B cell (primary cell): ENCODE measurements around the gene TAF5L. TPM values are rescaled to one million over a fixed set of nuclear protein-coding genes. Genes with fewer than 3 reads are reported as not detected.

Experiments
- ATAC-seq: fragments of 200-7000 bp; cut with Tn5 transposase; one replicate; pipeline ENCODE4 v1.10.0; 2021; ENCODE audit warnings: low read depth, mild to moderate bottlenecking, moderate number of reproducible peaks, moderate library complexity
- CTCF ChIA-PET: fragments of 350-600 bp; sonication (Branson Sonifier 250); formaldehyde crosslinking; loops from one replicate; lab custom pipeline; 2021; ENCODE audit warnings: antibody characterized with exemption, inconsistent platforms; lab: Charles Lee
- POLR2A ChIA-PET: fragments of 350-600 bp; sonication (Branson Sonifier 250); formaldehyde crosslinking; loops from one replicate; lab custom pipeline; 2021; ENCODE audit warnings: antibody characterized with exemption; lab: Charles Lee
- DNase-seq: peaks from one replicate; pipeline ENCODE4 v3.0.0; 2013
- H2AFZ ChIP-seq: 2 replicates; pipeline ENCODE4 v1.6.1; 2012; ENCODE audit warnings: mild to moderate bottlenecking, low read depth, low read length; ENCODE audit not compliant: insufficient read depth, poor library complexity, severe bottlenecking
- H3K27ac ChIP-seq, 2 donors: 1 replicate in 1 of 2; 2 replicates in 1 of 2; pipeline ENCODE4 v1.5.1; 2012 to 2013; ENCODE audit warnings: low read length in 2 of 2, mild to moderate bottlenecking in 2 of 2, moderate library complexity in 1 of 2
- H3K27me3 ChIP-seq, 4 experiments: fragments of 200-600 bp in 1 of 4; sonication (generic) in 1 of 4; replicated peaks in 1 of 4; 1 replicate in 2 of 4; 2 replicates in 2 of 4; pipeline versions ENCODE4 v1.6.1 to v1.7.0; 2013 to 2016; ENCODE audit warnings: low read length in 3 of 4, mild to moderate bottlenecking in 2 of 4, mixed read lengths in 1 of 4, moderate library complexity in 1 of 4; ENCODE audit not compliant: insufficient read depth in 4 of 4, control insufficient read depth in 3 of 4; ENCODE audit errors: control extremely low read depth in 1 of 4
- H3K36me3 ChIP-seq, 2 experiments: replicated peaks in 1 of 2; 1 replicate in 1 of 2; 2 replicates in 1 of 2; pipeline versions ENCODE4 v1.6.1 to v1.7.1; 2013; ENCODE audit warnings: low read length in 1 of 2; ENCODE audit not compliant: insufficient read depth in 2 of 2, control insufficient read depth in 1 of 2; ENCODE audit errors: control extremely low read depth in 1 of 2, extremely low read depth in 1 of 2
- H3K4me1 ChIP-seq, 2 donors: fragments of 200-600 bp in 1 of 2; sonication (generic) in 1 of 2; 1 replicate in 1 of 2; 2 replicates in 1 of 2; pipeline versions ENCODE4 v1.5.1 to v1.6.1; 2013 to 2017; ENCODE audit warnings: low read length in 2 of 2; ENCODE audit not compliant: control insufficient read depth in 2 of 2, insufficient read depth in 2 of 2
- H3K4me2 ChIP-seq: replicated peaks from 2 replicates; pipeline ENCODE3; 2012; ENCODE audit warnings: mild to moderate bottlenecking, low read depth, low read length; ENCODE audit not compliant: poor library complexity, severe bottlenecking
- H3K4me3 ChIP-seq, 5 experiments: fragments of 200-600 bp in 1 of 5; sonication (generic) in 1 of 5; 1 replicate in 3 of 5; 2 replicates in 2 of 5; pipeline versions ENCODE4 v1.5.1 to v1.7.0; 2011 to 2016; ENCODE audit warnings: low read length in 4 of 5, mild to moderate bottlenecking in 4 of 5, low read depth in 2 of 5, control low read depth in 1 of 5, moderate library complexity in 1 of 5; ENCODE audit not compliant: insufficient read depth in 1 of 5; ENCODE audit errors: control extremely low read depth in 1 of 5, extremely low read depth in 1 of 5
- H3K79me2 ChIP-seq: fragments of 200-600 bp; sonication (generic); one replicate; pipeline ENCODE4 v1.6.0; 2016; ENCODE audit warnings: low read length; ENCODE audit not compliant: control insufficient read depth, insufficient read depth
- H3K9ac ChIP-seq: fragments of 200-600 bp; sonication (generic); 2 replicates; pipeline ENCODE4 v1.6.1; 2017; ENCODE audit warnings: mild to moderate bottlenecking, low read length, moderate library complexity
- H3K9me3 ChIP-seq, 3 donors: one replicate each; pipeline versions ENCODE4 v1.6.1 to v1.7.1; 2013; ENCODE audit warnings: low read length in 2 of 3; ENCODE audit not compliant: control insufficient read depth in 2 of 3, insufficient read depth in 1 of 3; ENCODE audit errors: control extremely low read depth in 1 of 3
- H4K20me1 ChIP-seq: 2 replicates; pipeline ENCODE4 v1.6.0; 2012; ENCODE audit warnings: mild to moderate bottlenecking, low read length; ENCODE audit not compliant: insufficient read depth, control insufficient read depth, poor library complexity, severe bottlenecking
- H3K27ac Mint-ChIP-seq: one replicate; pipeline ENCODE4 v1.8.0; 2021; ENCODE audit warnings: mixed read lengths
- H3K27me3 Mint-ChIP-seq: one replicate; pipeline ENCODE4 v1.8.0; 2021; ENCODE audit warnings: mixed read lengths
- H3K4me1 Mint-ChIP-seq: one replicate; pipeline ENCODE4 v1.8.0; 2021; ENCODE audit warnings: mixed read lengths
- H3K4me3 Mint-ChIP-seq: one replicate; pipeline ENCODE4 v1.8.0; 2021; ENCODE audit warnings: mixed read lengths
- H3K9me3 Mint-ChIP-seq: one replicate; pipeline ENCODE4 v1.8.0; 2022; ENCODE audit warnings: mixed read lengths; ENCODE audit not compliant: insufficient read depth
- EZH2 ChIP-seq: IDR thresholded peaks from 2 replicates; pipeline ENCODE4 v1.6.1; 2012; ENCODE audit warnings: borderline replicate concordance, low read depth, mild to moderate bottlenecking, moderate library complexity, low read length; ENCODE audit not compliant: insufficient read depth, poor library complexity, severe bottlenecking
- WGBS: methylation state at CpG from one replicate; pipeline ENCODE4 v1.1.5; 2013; ENCODE audit warnings: missing lambda C conversion rate; ENCODE audit not compliant: insufficient coverage; 5-methylcytosine and 5-hydroxymethylcytosine counted together
- intact Hi-C: fragments of 100-400 bp; cut with micrococcal nuclease; formaldehyde crosslinking; loops from one replicate; pipeline ENCODE4 v1.10.0; 2022
- polyA plus RNA-seq: library from polyadenylated mRNA; depleted of rRNA; stranded (reverse); fragments of >200 nt; gene quantifications from 2 replicates; pipeline ENCODE4 v1.2.3, GENCODE V29; 2012
- total RNA-seq, 2 donors: library from RNA; stranded (reverse); fragments of 120-200 nt in 1 of 2; gene quantifications; 1 replicate in 1 of 2; 2 replicates in 1 of 2; pipeline versions ENCODE4 v1.2.3 to v1.2.4, GENCODE V29; 2013 to 2022
- TF ChIP-seq, protein P1 (sequence below): fragments of 200-600 bp; IDR thresholded peaks from one replicate; pipeline ENCODE4 v1.8.0; 2022; ENCODE audit warnings: antibody characterized with exemption, mild to moderate bottlenecking

The TAF5L gene
- total and polyA plus RNA-seq, 2 donors (not counting 1 experiment from before 2014, with no cell fraction given) = 15.7 to 24.0 TPM

DNA sequence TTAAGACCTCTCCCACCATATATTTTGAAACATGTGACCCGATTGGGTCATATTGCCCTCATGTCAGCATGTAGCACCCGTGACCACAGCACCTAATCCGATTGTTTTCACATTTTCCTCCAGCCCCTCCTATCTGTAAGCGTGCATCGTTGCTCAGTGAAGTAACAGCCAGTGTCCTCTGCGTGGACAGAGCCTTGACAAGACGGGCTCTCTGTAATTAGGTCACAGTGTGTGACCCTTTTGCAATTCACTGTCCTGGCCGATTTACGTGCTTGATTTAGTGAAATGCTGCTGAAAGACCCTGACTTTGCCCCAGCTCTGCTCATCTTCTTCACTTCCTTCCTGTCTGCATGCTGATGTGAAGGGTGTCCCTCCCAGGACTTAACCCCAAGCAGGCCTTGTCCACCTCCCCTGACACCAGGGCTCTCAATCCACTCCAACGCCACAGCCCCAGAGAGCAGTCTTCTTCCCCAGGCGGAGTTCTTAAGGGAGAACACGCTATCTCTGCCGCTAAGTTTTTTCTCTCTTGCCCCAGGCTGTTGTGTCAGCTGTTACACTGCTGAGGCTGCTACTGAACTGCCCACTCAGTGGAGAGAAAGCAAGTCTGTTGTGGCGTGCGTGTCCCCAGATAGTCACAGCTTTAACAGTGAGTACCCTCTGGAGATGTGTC is 19.5 kb upstream of the TAF5L start:
- Histone ChIP-seq H3K27me3 (no peaks in the 10 kb centered on the region), H3K9ac (no peak overlapping the region), H2AFZ (no peak overlapping the region), H3K79me2 (peaks cover 4% of the 10 kb centered on the region), H3K4me3 (no peak overlapping the region), H3K36me3 (peaks cover 5 to 51% of the 10 kb centered on the region in 2 experiments), H3K4me1 (peaks cover 8 to 11% of the 10 kb centered on the region in 2 donors), H3K27ac (no peak overlapping the region), H3K4me2 (no peak overlapping the region), H3K9me3 (no peaks in the 10 kb centered on the region), H4K20me1 (peaks cover 15% of the 10 kb centered on the region)
- ChIA-PET POLR2A (no interaction called here), CTCF (no interaction called here)
- intact Hi-C loops = no loop called here
- no peaks in the 10 kb centered on the region for H3K9me3 Mint-ChIP-seq
- no peak overlapping the region for H3K4me3 Mint-ChIP-seq
- no peaks in the 10 kb centered on the region for H3K27me3 Mint-ChIP-seq
- no peak for TF ChIP-seq EZH2
- TF ChIP-seq, protein P1, sequence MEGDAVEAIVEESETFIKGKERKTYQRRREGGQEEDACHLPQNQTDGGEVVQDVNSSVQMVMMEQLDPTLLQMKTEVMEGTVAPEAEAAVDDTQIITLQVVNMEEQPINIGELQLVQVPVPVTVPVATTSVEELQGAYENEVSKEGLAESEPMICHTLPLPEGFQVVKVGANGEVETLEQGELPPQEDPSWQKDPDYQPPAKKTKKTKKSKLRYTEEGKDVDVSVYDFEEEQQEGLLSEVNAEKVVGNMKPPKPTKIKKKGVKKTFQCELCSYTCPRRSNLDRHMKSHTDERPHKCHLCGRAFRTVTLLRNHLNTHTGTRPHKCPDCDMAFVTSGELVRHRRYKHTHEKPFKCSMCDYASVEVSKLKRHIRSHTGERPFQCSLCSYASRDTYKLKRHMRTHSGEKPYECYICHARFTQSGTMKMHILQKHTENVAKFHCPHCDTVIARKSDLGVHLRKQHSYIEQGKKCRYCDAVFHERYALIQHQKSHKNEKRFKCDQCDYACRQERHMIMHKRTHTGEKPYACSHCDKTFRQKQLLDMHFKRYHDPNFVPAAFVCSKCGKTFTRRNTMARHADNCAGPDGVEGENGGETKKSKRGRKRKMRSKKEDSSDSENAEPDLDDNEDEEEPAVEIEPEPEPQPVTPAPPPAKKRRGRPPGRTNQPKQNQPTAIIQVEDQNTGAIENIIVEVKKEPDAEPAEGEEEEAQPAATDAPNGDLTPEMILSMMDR = no peak
- peaks cover 16% of the 10 kb centered on the region for H3K4me1 Mint-ChIP-seq
- 97% methylated on average over 15 of the region's 15 CpGs for WGBS
- DNase-seq = no peak
- ATAC-seq = no peak
- no peak overlapping the region for H3K27ac Mint-ChIP-seq

DNA sequence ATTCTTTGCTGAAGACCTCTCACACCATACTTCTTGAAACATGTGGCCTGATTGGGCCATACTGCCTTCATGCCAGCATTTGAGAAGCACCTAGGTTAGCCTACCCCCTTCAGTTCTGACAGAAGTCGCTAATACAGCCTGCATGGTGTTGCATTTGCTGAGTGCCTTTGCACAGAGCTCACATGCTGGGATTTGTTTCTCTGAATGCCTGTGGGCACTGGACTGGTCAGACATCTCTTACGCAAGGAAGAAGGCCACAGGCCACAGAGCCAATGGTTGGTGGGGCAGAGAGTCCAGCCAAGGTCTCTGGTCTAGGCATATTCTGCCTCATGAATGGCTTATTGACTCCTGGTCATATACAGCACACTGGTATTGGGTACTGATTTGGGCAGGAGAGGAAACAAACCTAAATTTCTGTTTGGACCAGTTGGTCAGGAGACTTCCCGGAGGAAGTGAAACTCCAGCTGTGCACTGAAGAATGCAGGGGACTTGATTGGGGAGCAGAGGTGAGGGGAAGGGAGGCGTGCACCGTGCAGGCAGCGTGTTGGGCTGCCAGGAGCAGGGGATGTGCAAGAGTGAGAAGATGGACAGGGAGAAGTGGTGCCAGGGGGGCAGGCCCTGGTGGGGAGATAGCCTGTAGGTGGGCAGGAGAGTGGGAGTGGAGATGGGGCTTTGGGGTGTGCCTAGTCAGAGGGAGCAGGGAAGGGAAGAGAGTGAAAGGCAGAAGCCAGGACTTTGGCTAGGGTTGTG is 18.2 kb upstream of the TAF5L start:
- DNase-seq (peak; percentile 25), ATAC-seq (no peak)
- Mint-ChIP-seq H3K27me3 (no peaks in the 10 kb centered on the region), H3K4me3 (no peak overlapping the region), H3K9me3 (no peaks in the 10 kb centered on the region), H3K4me1 (peaks cover 16% of the 10 kb centered on the region), H3K27ac (peak overlapping the region; percentile 21)
- intact Hi-C loops = no loop called here
- Histone ChIP-seq H4K20me1 (peaks cover 15% of the 10 kb centered on the region), H3K4me2 (peak overlapping the region; percentile 26), H3K27ac (no peak overlapping the region), H2AFZ (no peak overlapping the region), H3K27me3 (no peaks in the 10 kb centered on the region), H3K36me3 (peaks cover 2 to 45% of the 10 kb centered on the region in 2 experiments), H3K4me1 (peaks cover 8 to 11% of the 10 kb centered on the region in 2 donors), H3K9ac (no peak overlapping the region), H3K9me3 (no peaks in the 10 kb centered on the region), H3K4me3 (no peak overlapping the region), H3K79me2 (peaks cover 9% of the 10 kb centered on the region)
- TF ChIP-seq, protein P1 = no peak
- TF ChIP-seq EZH2 = no peak
- ChIA-PET POLR2A (no interaction called here), CTCF (no interaction called here)
- 48% methylated on average over 6 of the region's 6 CpGs for WGBS
